ENCODE data around the gene ATXN2.

GRCh38 chr12:111523587-111524167, 75.4 kb downstream of the ATXN2 start:
- TF ChIP-seq CTCF (IDR thresholded peaks at IDR 0.05) (no peak), POLR2A (IDR thresholded peaks at IDR 0.05) (no peak)

Measured in body of pancreas (tissue), 4 donors.